ENCODE measurements around the gene SECTM1.

SECTM1 gene

GRCh38 chr17:82281076-82281475 lies 52.5 kb downstream of the SECTM1 start:
- no peak for DNase-seq (ENCODE audit: low read depth in 2 of 2)

GRCh38 chr17:82280537-82280936 lies 53.0 kb downstream of the SECTM1 start:
- no peak for DNase-seq (ENCODE audit: low read depth in 2 of 2)

- no peak for DNase-seq (ENCODE audit: low read depth in 2 of 2)
Observed at GRCh38 chr17:82278786-82279391, 54.7 kb downstream of the SECTM1 start.

- DNase-seq (ENCODE audit: low read depth in 2 of 2): no peak
Observed at GRCh38 chr17:82278308-82278707, 55.3 kb downstream of the SECTM1 start.

GRCh38 chr17:82277851-82278250 lies 55.7 kb downstream of the SECTM1 start:
- DNase-seq (ENCODE audit: low read depth in 2 of 2): no peak

- DNase-seq (ENCODE audit: low read depth in 2 of 2): no peak
Observed at GRCh38 chr17:82276938-82277337, 56.6 kb downstream of the SECTM1 start.

- DNase-seq (ENCODE audit: low read depth in 2 of 2): no peak
Observed at GRCh38 chr17:82275326-82275725, 58.2 kb downstream of the SECTM1 start.

GRCh38 chr17:82274134-82275020 lies 59.2 kb downstream of the SECTM1 start:
- DNase-seq (ENCODE audit: low read depth in 2 of 2): no peak

- DNase-seq (ENCODE audit: low read depth in 2 of 2): peak; percentile 90 to 94
Observed at GRCh38 chr17:82273327-82274133, 60.0 kb downstream of the SECTM1 start, which contains the start of gene CSNK1D. CSNK1D (minus strand) TSS chr17:82273700; CDS start chr17:82273381, 319 bp downstream.

GRCh38 chr17:82272495-82273326 lies 60.9 kb downstream of the SECTM1 start:
- DNase-seq (ENCODE audit: low read depth in 2 of 2): peak in 1 of 2 donors; percentile 14

GRCh38 chr17:82271401-82271800 lies 62.2 kb downstream of the SECTM1 start:
- DNase-seq (ENCODE audit: low read depth in 2 of 2): no peak
